ENCODE data around the gene KEL.

KEL gene

DNA sequence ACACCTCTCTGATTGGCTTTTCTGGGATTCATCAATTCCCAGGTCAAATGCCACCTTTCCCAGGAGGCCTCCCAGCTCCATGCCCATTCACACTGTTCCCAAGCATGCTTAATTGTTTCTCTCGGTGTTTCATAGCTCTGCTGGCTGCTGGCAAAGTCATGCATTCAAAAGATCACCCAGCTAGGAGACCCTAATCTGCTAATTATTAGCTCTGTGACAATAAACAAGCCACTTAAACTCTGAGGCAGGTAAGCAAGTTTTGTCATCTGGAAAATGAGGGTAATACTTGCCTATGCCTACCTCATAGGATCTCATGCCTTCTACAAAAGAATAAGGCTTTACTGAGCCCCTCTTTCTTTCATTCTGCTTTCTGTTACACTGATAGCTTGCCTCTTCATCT lies 828 bp upstream of the KEL start:
- no peak for DNase-seq (ENCODE audit: low spot score)

DNA sequence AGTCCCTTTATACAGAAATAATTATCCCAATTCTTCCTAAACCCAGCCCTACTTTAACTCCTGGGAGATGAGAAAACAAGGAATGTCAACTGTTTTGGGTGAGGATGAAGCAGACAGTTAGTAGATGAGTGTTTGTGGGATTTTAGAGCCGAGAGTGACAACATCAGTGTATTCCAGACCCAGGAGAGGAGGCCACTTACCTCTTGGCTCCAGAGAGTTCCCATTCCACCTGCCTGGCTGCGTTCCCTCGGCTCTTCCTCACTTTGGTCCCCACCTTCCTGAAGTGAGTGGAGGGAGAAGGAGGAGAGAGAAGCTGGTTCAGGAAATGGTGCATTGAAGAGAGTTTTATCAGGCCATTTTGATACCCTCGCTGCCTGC lies 579 bp downstream of the KEL start:
- DNase-seq (ENCODE audit: low spot score), result no peak

DNA sequence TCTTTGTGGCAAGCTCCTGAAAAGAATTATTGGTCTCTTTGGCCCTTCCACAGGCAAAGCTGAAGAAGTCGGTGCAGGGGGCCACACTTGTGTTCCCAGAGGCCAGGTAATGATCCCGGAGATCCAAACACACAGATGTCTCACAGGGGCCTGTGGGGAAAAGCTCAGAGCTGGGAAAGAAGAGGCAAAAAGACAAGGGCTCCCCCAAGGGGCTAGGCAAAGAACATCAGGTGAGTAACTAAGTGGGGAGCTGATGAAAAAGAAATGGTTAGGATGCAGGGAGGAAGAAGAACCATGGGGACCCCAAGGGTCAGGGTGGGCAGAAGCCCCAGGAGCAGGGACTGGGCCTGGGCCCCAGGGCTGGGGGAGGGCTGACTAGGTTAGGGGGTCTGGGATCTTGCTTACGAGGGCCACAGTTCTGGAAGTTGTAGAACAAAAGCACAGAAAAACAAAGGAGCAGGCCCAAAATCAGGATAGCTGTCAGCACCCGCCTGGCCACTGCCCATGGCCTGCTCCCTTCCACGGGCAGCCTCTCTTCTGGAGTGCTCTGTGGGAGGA lies 1.1 kb downstream of the KEL start:
- DNase-seq (ENCODE audit: low spot score), result no peak

DNA sequence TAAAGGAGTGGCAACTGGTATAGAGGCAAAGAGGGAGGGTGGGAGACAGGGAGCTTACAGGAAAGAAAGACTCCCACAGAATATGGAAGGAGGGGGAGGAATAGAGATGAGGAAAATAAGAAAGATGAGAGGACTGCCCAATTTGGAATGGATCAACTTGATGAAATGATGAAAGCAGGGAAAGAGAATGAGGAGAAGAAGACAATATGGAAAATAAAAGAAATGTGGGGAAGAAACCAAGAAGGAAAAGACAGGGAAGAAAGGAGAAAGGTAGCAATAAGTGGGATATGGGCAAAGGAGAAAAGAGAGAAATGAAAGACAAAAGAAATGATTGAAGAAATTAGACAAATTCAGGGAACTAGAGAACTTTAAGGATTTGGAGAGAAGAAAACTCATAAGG lies 3.0 kb downstream of the KEL start:
- DNase-seq (ENCODE audit: low spot score), result no peak

DNA sequence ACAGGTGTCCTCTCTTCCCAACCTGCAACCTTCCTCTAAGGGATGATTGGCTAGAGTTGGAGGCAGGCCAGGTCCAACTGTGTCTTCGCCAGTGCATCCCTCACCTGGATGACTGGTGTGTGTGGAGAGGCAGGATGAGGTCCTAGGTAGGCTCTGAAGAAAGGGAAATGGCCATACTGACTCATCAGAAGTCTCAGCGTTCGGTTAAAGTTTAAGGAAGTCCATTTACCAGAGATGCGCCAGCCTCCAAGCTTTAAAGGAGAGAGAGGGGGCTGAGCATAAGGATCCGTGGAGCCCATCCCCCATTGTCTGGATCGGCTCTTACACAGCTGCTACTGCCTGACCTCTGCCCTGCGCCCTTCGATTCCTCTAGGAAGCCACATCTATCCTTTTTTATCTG lies 4.4 kb downstream of the KEL start:
- DNase-seq (ENCODE audit: low spot score), result peak; percentile 70

DNA sequence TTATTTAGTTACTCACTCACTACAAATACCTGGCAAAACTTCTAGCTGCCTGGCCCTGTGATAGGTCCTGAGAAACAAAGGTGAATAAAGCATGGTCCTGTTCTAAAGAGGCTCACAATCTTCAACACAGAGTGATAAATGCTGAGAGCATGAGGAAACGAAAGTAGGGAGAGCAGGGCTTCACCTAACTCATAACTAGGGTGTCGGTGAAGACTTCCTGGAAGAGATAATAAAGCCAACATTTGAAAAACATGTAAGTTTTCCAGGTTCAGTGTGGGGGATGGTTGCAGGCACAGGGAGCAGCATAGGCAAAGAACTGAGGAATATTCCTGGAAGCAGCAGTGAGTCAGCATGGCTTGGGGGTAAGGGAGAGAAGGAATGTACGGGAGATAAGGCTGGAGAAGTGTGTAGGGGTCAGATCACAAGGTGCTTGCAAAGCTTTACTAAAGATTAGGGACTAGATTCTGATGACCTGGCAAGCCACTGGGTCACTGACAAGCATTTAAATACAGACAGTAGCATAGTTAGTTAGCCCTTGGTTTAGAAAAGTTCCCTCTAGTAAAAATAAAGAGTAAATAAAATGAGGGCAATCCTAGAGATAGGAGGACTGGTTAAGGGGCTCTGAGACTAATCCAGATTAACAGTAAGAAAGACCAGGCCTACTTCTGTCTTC lies 5.1 kb downstream of the KEL start:
- DNase-seq (ENCODE audit: low spot score), result peak; percentile 75

DNA sequence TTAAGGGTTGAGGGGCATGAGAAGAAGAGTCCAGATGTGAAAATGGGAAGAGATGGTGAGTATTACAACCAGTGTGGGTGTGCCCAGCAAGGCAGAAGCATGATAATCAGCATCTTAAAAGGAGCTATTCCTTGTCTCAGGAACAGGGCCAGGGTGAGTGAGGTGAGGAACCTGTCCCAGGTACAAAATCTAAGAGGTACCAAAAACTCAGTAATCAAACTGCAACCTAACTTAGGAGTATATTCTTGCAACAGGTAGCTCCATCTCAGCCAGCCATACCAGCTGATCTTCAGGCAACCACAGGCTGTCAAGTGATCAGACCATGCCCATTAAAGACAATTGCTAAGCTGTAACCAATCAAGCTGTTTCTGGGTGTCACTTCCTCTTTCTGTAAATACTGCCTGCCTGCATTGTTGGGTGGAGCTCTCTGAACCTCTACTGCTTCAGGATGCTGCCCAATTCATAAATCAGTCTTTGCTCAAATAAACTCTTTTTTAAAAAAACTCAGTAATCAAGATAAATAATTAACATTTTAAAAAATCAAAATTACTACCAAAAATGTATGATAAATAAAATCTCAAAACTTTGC lies 7.4 kb downstream of the KEL start:
- DNase-seq (ENCODE audit: low spot score), result no peak

DNA sequence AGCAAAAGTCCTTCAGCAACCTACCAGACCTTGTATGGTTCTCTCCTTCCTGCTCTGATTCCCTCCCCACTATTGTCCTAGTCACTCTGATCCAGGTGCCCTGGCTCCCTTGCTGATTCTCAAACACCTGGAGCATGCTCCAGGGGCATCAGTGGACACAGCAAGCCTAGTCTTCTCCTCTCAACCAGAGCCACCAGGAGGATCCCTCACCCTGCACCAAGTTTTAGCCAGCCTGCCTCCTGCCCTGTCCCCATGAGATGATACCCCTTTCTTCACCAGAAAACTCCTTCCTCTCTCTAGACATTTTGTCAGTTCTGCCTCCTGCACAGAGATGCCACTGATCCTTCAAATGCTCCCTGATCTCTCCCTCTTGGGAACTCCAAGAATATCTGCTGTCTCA lies 11.9 kb downstream of the KEL start:
- DNase-seq (ENCODE audit: low spot score), result no peak

DNA sequence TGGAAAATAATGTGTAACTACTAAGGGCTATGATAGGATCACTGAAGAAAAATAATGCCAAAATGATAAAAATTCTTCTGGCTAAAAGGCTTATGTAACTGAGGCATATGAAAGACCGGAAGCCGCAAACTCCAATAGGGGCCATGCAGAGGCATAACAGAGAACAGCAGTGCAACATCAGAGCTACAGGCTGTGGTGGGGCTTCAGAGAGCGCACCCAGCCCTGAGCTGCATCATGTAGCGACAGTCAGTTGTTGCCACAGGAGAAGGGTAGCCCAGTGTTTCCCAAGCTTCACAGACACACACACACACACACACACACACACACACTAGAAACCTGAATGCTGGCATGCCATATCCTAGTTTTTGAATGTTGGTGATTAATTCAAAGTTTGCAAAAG lies 13.6 kb downstream of the KEL start:
- DNase-seq (ENCODE audit: low spot score), result no peak

DNA sequence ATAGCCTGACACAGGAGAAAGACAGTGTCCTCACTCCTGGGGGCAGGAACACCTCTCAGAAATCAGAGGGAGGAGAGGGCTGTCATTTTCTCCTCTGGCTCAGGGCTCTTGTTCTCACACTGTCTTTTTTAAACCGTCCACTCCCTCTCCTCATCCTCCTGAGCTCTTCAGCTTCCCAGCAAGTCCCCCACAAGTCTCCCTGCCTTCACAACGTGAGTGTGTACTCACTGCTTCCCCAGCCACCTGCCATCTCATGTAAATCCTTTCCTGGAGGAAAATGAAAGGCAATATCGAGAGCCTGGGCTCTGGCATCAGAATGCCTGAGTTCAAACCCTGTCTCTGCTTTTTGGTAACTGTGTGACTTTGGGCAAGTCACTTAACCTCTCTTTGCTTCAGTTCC lies 17.2 kb downstream of the KEL start:
- no peak for DNase-seq (ENCODE audit: low spot score)

DNA sequence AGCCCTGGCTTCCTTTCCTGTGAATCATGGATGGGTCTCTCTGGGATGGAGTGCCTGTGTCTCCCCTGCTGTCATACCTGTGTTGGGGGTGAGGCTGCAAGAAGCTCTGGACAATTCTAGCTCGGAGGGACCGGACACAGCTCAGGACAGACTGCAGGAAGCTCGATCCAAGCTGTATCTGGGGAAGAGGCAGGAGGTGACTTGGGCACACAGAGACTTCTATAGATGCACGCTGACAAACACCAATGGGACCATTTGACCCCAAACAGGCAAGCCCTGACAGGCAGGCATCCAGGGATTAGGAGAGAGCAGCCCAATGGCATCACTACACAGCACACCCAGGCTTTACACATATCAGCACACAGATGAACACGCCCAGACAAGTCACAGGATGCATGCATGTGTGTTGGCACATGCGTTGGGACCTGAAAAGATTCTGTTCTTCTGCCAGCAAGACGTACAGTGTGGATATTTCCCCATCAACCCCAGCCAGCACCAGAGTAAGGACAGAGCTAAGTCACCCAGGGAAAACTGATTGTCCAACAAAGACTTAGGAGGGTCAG lies 18.4 kb downstream of the KEL start:
- no peak for DNase-seq (ENCODE audit: low spot score)

DNA sequence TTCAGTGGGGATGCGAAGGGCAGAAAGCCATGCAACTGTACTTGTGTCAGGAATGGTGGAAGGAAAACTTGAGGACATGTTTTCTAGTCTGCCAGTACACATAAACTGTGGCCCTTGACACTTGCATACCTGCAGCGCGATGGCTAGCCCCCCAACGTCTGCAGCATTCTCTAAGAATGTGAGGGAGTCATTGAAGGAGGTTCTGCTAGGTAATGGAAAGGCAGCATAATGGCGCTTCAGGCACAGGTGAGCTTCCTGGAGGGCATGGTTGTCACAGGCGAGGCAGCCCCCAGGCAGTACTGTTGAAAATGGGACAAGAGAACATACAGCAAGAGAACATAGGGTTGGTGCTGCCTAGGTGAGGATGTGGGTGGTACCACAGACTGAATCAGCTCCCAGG lies 19.4 kb downstream of the KEL start:
- DNase-seq (ENCODE audit: low spot score), result no peak

DNA sequence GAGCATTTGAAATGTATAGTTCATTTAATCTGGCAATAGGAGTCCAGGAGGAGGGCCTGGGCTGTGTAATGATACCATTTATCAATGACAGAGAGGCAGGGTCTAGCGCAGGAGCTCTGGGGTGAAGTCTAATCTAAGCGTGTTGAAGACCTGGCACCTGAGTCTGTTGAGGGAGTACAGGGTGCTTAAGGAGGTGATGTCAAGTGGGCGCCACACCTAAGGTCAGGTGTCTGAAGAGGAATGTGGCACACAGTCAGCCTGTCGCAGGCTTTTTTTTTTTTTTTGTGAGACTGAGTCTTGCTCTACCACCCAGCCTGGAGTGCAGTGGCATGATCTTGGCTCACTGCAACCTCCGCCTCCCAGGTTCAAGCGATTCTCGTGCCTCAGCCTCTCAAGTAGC lies 20.6 kb downstream of the KEL start:
- no peak for DNase-seq (ENCODE audit: low spot score)

DNA sequence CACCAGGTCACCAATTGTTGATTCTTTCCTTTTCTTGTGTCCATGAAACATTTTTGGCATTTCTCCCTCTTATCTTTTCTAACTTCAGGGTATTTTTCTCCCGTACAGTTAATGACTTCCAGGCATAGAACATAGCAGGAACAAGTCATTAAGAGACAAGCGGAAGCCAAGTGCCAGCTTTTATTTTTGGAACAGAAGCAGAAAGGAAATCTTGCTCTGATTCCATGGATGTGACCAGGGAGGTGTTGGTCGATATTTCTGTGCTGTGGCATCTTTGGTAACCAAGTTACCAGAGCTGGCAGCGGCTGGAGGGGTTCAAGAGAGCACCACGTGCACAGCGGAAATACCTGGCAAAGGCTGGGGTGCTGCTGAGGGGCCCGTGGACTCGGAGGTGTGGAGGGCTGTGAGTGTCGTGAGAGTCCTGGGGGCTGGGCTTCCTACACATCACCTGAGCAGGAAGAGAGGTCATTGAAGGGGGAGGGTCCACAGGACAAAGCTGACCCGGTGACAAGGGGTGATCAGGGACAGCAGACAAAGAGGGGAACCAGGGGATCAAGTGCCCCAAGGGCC lies 21.1 kb downstream of the KEL start:
- no peak for DNase-seq (ENCODE audit: low spot score)

DNA sequence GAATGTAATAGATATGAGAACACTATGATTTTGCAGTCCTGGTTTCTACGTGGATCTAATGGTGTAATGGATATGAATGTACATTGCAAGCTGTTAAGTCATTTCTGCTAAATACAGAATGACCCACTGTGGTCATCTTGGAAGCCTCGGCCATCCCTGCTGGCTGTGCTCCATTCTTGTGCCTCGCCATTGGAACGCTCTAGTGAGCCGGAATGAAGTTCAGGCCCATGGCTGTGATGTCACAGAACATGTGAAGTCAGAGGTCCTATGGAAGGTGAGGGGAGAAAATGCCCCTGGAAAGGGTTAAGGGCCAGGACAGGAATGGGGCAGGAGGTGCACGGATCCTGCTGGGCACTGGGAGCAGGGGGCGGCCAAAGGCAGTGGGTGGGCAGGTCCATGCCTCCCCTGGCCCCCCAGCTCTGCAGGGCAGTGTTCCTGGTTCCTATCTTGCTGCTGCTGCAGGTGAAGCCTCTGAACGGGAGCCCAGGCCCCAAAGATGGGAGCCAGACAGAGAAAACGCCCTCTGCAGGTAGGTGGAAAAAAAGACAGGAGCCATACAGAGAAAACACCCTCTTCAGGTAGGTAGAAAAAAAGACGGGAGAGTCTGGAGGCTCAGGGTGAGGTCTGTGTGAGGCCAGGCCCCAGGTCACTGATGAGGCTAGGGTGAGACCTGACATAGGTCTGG lies 22.8 kb downstream of the KEL start, which contains the start of gene LLCFC1:
Gene LLCFC1 (plus strand): TSS at position 259 of the 685 bp plus-strand sequence. CDS start 138 bp downstream, at position 397.
- DNase-seq (ENCODE audit: low spot score), result peak; percentile 3

DNA sequence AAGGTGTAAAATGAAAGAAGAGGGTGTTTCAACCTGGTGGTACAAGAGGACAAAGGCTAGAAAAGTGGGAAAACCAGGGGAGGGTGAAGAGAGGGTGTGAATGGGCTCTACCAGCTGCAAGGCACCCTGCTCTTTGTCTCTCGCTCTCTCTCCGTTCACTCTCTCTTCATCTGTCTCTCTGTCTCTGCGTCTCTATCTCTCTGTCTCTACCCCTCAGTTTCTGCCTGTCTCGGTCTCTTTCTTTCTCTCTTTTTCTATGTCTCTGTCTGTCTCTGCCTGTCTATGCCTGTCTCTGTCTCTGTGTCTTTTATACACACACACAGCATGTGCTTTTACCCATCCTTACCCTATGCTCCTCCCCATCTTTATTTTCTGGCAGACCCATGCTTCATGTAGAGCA lies 23.6 kb downstream of the KEL start:
- no peak for DNase-seq (ENCODE audit: low spot score)

DNA sequence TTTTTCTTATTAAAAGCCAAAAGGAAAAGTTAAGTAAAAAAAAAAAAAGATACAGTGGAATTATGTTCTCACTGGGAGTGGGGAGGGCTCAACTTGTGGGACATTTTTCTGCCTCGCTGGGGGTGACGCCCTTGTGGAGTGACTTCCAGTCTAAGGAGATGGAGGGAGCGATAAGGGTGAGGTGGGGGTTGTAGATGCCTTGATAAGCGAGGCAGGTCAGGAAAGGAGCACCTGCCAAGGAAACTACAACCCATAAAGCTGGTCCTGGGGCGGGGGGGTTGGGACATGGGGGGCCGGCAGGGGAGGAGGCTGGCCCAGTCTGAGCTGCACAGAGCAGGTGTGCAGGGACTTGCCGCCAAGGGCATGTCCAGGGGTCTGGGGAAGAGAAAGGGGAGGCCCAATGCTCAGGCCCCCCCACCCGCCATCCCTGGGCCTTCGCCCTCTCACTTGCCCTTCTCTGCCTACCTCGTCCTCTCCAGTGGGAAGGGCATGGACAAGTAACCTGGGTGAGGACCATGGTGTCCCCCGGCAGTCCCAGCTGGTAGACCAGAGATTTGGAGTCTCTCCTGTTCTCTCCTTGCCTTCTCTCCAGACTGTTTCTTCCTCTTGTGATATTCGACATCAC lies 26.1 kb downstream of the KEL start:
- DNase-seq (ENCODE audit: low spot score), result no peak

DNA sequence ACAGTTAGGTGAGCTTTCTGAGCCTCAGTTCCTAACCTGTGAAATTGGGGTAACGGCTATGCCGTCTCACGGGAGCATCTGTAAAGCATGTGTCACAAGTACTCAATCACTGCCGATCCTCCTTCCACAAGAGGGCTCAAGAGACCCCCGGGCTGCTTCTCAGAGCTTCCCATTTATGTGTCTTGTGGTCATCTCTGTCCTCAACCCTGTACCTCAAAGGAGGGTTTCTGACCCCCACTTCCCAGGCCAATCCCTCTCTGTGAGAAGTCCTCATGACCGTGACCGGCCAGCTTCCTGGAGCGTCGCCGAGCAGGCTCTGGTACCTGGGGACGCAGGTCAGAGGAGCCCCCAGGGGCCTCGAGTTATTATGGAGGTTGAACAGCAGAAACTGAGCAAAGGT lies 28.1 kb downstream of the KEL start:
- DNase-seq (ENCODE audit: low spot score), result no peak

DNA sequence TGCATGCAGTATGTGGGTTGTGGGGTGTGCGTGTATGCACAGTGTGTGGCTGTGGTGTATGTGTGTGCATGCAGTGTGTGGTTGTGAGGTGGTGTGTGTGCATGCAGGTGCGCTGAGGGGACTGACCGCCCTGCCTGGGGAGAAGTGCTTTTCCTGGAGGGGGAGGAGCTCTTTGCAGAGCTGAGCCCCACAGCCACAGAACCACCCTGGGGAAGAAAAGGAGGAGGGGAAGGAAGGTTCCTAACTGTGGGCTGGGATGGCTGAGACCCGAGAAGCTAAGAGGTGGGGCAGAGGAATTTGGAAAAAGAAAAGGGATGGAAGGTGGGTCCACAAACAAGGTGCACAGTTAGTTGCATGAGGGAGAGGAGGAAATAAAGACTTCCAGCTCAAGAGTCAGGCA lies 28.5 kb downstream of the KEL start, which contains the start of gene TRPV5:
Gene TRPV5 (minus strand): TSS at position 123 of the 400 bp plus-strand sequence. CDS start 287 bp downstream, outside the sequence.
- no peak for DNase-seq (ENCODE audit: low spot score)

DNA sequence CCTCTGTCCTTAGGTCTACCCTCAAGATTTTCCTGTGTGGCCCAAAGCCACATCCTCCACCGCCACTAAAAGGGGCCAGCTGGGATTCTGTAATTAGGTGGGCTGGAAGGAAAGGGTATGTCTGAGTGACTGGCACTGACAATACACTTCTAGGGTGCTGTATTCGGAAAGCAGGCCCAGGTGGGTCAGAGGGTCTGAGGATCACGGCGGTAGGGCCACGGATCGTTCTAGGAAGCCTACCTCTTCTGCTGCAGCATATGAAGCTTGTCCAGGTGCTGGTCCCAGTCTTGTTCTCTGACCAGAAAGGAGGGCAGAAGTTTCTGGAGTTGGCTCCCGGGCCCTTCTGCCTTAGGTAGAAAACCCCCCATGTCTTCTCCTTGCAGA lies 29.1 kb downstream of the KEL start:
- no peak for DNase-seq (ENCODE audit: low spot score)

DNA sequence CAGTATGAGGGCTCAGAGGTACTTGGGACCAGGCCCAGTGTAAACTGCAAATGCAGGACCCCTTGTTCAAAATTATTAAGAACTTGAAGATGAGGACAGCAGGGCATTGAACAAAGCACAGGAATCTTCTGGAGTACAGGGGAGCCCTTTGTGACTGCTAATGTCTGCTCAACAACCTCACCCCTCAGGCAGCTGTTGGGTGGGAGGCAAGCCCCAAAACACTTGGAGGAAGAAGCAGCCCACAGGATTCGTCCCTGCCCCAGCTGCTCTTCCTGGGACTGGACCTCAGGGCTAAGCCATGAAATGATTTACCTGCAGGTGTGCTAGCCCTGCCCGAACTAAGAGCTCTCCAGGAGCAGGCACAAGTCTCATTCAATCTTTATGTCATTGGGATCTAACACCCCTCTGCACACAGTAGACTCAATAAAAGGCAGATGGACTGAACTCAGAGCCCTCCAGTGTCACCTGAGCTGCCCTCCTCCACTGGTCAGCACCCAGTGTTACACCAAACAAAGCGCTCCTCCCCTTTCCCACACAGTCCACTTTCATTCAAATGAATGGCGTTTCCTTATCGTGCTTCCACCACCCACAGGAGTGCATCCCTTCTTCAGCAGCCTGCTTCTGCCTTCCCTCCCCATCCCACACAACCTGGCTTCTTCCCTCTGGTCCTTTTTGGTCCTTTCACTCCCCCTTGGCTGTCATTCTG lies 29.6 kb downstream of the KEL start:
- no peak for DNase-seq (ENCODE audit: low spot score)

Data from kidney tubule cell (primary cell).